IMR-90 (cell line): Measurements from ENCODE around the gene OR2K2. TPM values are rescaled to one million over a fixed set of nuclear protein-coding genes. Genes with fewer than 3 reads are reported as not detected.

Experiments used
- ATAC-seq: fragments of 200-7000 bp; cut with Tn5 transposase; 2 replicates; pipeline ENCODE4 v1.9.1; 2020; ENCODE audit warnings: low read depth, mild to moderate bottlenecking, moderate library complexity
- BruUV-seq: library from RNA; stranded (reverse); fragments of 400-500 nt; replicated peaks from 2 replicates; lab custom pipeline; 2021; lab: Mats Ljungman, UMichigan
- CTCF ChIA-PET: fragments of 300-600 bp; formaldehyde crosslinking; extraction: SDS; loops from one replicate; lab custom pipeline; 2021; ENCODE audit warnings: antibody characterized with exemption; lab: Yijun Ruan, JAX
- POLR2A ChIA-PET: fragments of 300-600 bp; sonication (Branson Sonifier 250); formaldehyde crosslinking; loops from one replicate; lab custom pipeline; 2022; ENCODE audit warnings: antibody characterized with exemption; ENCODE audit not compliant: unreplicated experiment; lab: Charles Lee
- DNase-seq: peaks from one replicate; pipeline ENCODE4 v3.0.0; 2013
- H2AFZ ChIP-seq: replicated peaks from 2 replicates; pipeline ENCODE3; 2013; ENCODE audit warnings: low read length, mild to moderate bottlenecking; ENCODE audit not compliant: poor library complexity
- H2AK5ac ChIP-seq: 2 replicates; pipeline ENCODE4 v1.6.1; 2013; ENCODE audit warnings: low read depth, low read length, inconsistent platforms
- H2AK9ac ChIP-seq: replicated peaks from 2 replicates; pipeline ENCODE3; 2013; ENCODE audit warnings: mild to moderate bottlenecking, low read depth, low read length, moderate library complexity; ENCODE audit not compliant: poor library complexity
- H2BK120ac ChIP-seq: 2 replicates; pipeline ENCODE4 v1.6.1; 2013; ENCODE audit warnings: low read depth, low read length, inconsistent platforms
- H2BK15ac ChIP-seq: 3 replicates; pipeline ENCODE4 v1.6.1; 2013; ENCODE audit warnings: low read depth, low read length, inconsistent platforms
- H2BK20ac ChIP-seq: 2 replicates; pipeline ENCODE4 v1.6.1; 2013; ENCODE audit warnings: low read depth, mild to moderate bottlenecking, inconsistent platforms, low read length, moderate library complexity
- H2BK5ac ChIP-seq: 2 replicates; pipeline ENCODE4 v1.6.1; 2013; ENCODE audit warnings: mild to moderate bottlenecking, low read depth, low read length, inconsistent platforms; ENCODE audit not compliant: poor library complexity, severe bottlenecking
- H3K14ac ChIP-seq: replicated peaks from 2 replicates; pipeline ENCODE4 v1.6.1; 2013; ENCODE audit warnings: low read depth, low read length, inconsistent platforms
- H3K18ac ChIP-seq: 2 replicates; pipeline ENCODE4 v1.6.1; 2013; ENCODE audit warnings: low read depth, low read length, control low read depth
- H3K23ac ChIP-seq: 2 replicates; pipeline ENCODE4 v1.6.1; 2013; ENCODE audit warnings: low read depth, low read length, inconsistent platforms
- H3K27ac ChIP-seq: 2 replicates; pipeline ENCODE4 v1.5.1; 2013; ENCODE audit warnings: mild to moderate bottlenecking, control low read depth, low read length; ENCODE audit not compliant: insufficient read depth
- H3K27me3 ChIP-seq: 2 replicates; pipeline ENCODE4 v1.6.1; 2013; ENCODE audit warnings: low read length; ENCODE audit not compliant: control insufficient read depth, insufficient read depth
- H3K36me3 ChIP-seq: 2 replicates; pipeline ENCODE4 v1.6.1; 2013; ENCODE audit warnings: low read length, mixed read lengths; ENCODE audit not compliant: control insufficient read depth, insufficient read depth
- H3K4ac ChIP-seq: 2 replicates; pipeline ENCODE4 v1.6.1; 2013; ENCODE audit warnings: low read depth, low read length, inconsistent platforms
- H3K4me1 ChIP-seq: 2 replicates; pipeline ENCODE4 v1.6.1; 2013; ENCODE audit warnings: low read length, mixed read lengths; ENCODE audit not compliant: control insufficient read depth, insufficient read depth
- H3K4me2 ChIP-seq: 2 replicates; pipeline ENCODE4 v1.6.1; 2013; ENCODE audit warnings: low read depth, mild to moderate bottlenecking, control low read depth, low read length, moderate library complexity
- H3K4me3 ChIP-seq: 2 replicates; pipeline ENCODE4 v1.5.1; 2013; ENCODE audit warnings: low read depth, mild to moderate bottlenecking, control low read depth, low read length, moderate library complexity; ENCODE audit not compliant: insufficient read depth
- H3K56ac ChIP-seq: 2 replicates; pipeline ENCODE4 v1.6.1; 2013; ENCODE audit warnings: low read length, inconsistent platforms; ENCODE audit not compliant: insufficient read depth; ENCODE audit errors: extremely low read depth
- H3K79me1 ChIP-seq, 2 experiments: 2 replicates each; pipeline ENCODE4 v1.6.1; 2013; ENCODE audit warnings: low read length in 2 of 2, inconsistent platforms in 1 of 2, low read depth in 1 of 2
- H3K9ac ChIP-seq: 2 replicates; pipeline ENCODE4 v1.6.1; 2013; ENCODE audit warnings: low read depth, low read length, control low read depth
- H3K9me1 ChIP-seq: 2 replicates; pipeline ENCODE4 v1.6.1; 2013; ENCODE audit warnings: low read length, inconsistent platforms; ENCODE audit not compliant: insufficient read depth
- H3K9me3 ChIP-seq: 2 replicates; pipeline ENCODE4 v1.6.1; 2013; ENCODE audit warnings: low read length; ENCODE audit not compliant: control insufficient read depth, insufficient read depth
- H4K20me1 ChIP-seq: 2 replicates; pipeline ENCODE4 v1.6.1; 2013; ENCODE audit warnings: low read length, inconsistent platforms; ENCODE audit not compliant: insufficient read depth
- H4K5ac ChIP-seq: 2 replicates; pipeline ENCODE4 v1.6.1; 2013; ENCODE audit warnings: mild to moderate bottlenecking, low read depth, low read length, control low read depth
- H4K8ac ChIP-seq, 2 experiments: 2 replicates each; pipeline ENCODE4 v1.6.1; 2013; ENCODE audit warnings: low read depth in 2 of 2, low read length in 2 of 2, control low read depth in 1 of 2, inconsistent platforms in 1 of 2
- H4K91ac ChIP-seq: 2 replicates; pipeline ENCODE4 v1.6.1; 2013; ENCODE audit warnings: low read depth, low read length, inconsistent platforms; ENCODE audit not compliant: insufficient read depth
- BHLHE40 ChIP-seq: fragments of 150-350 bp; IDR thresholded peaks from 2 replicates; pipeline ENCODE4 v1.6.1; 2016; ENCODE audit warnings: mild to moderate bottlenecking, low read depth, low read length
- MAFK ChIP-seq: IDR thresholded peaks from 2 replicates; pipeline ENCODE4 v1.6.1; 2012; ENCODE audit warnings: low read depth, low read length, improper control_type of control experiment
- WGBS, 2 experiments: methylation state at CpG; one replicate each; pipeline versions ENCODE4 v1.1.5 to v1.1.7; 2013; ENCODE audit warnings: missing lambda C conversion rate in 2 of 2; ENCODE audit not compliant: insufficient read length in 1 of 2; ENCODE audit errors: extremely low coverage in 2 of 2; 5-methylcytosine and 5-hydroxymethylcytosine counted together
- dilution Hi-C: fragments of 300-500 bp; cut with HindIII; formaldehyde crosslinking; loops from one replicate; pipeline ENCODE4 v1.14.3; 2018; ENCODE audit warnings: low sequenced_read_pairs; ENCODE audit not compliant: unreplicated experiment
- in situ Hi-C: fragments of 300-500 bp; cut with MboI; formaldehyde crosslinking; loops from 3 replicates; pipeline ENCODE4 v1.14.3; 2019; ENCODE audit warnings: low sequenced_read_pairs, inconsistent platforms, mixed read lengths
- intact Hi-C: fragments of 100-400 bp; cut with micrococcal nuclease; formaldehyde crosslinking; loops from 2 replicates; pipeline ENCODE4 v1.10.0; 2022
- polyA plus RNA-seq, 3 experiments: library from polyadenylated mRNA; depleted of rRNA; stranded (reverse); fragments of >200 nt; gene quantifications; 2 replicates each; pipeline ENCODE4 v1.2.3, GENCODE V29; 2012; ENCODE audit warnings: low replicate concordance in 1 of 3
- total RNA-seq: library from RNA; depleted of rRNA; stranded (reverse); fragments of >200 nt; gene quantifications from 2 replicates; pipeline ENCODE4 v1.2.3, GENCODE V29; 2012

The OR2K2 gene
- total and polyA plus RNA-seq, 2 of the 4 experiments (the other 2 are of a cell fraction): not detected

DNA sequence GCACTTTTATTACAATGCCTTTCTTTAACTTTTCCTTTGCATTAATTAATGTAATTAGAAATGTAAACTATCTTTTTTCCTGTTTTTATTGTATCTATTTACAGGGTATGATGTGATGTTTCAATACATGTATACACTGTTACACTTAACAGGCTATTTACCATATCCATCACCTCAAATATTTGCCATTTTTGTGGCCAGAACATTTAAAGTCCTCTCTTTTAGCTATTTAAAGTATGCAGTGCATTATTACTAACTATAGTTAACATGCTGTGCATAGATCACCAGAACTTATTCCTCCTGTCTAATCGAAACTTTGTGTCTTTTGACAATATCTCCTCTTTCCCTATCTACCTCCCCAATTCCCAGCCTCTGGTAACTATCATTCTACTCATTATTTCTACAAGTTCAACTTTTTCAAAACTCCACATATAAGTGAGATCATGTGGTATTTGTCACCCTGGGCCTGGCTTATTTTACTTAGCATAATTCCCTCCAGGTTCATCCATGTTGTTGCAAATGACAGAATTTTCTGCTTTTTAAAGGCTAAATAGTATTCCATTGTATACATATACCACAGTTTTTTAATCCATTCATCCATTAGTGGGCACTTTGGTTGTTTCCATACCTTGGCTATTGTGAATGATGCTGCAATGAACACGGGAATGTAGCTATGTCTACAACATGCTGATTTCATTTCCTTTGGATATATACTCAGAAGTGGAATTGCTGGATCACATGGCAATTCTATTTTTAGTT lies 32.8 kb downstream of the OR2K2 start:
- Histone ChIP-seq H3K9ac (no peak overlapping the region), H2BK20ac (peak overlapping the region; percentile 74; the same call in 1 of the 2 replicates), H3K18ac (peak overlapping the region; percentile 91; the same call in 1 of the 2 replicates), H3K36me3 (no peaks in the 10 kb centered on the region), H3K56ac (no peak overlapping the region), H3K4me1 (peaks cover 5% of the 10 kb centered on the region; the same call in 1 of the 2 replicates), H3K4me3 (no peak overlapping the region), H3K9me1 (no peaks in the 10 kb centered on the region), H2AK9ac (no peak overlapping the region), H2AFZ (no peak overlapping the region), H2BK15ac (0 out of 3 replicates have a peak overlapping the region, but pooled peaks have one; percentile 29), H2AK5ac (0 out of 2 replicates have a peak overlapping the region, but pooled peaks have one; percentile 56), H3K4me2 (no peak overlapping the region), H2BK120ac (peak overlapping the region; percentile 69), H4K20me1 (no peaks in the 10 kb centered on the region), H3K27ac (no peak overlapping the region), H3K4ac (peak overlapping the region; percentile 49; the same call in 1 of the 2 replicates), H4K91ac (peak overlapping the region; percentile 22; the same call in 1 of the 2 replicates), H3K14ac (peak overlapping the region; percentile 71), H4K8ac (peak overlapping the region in 1 of 2 experiments; percentile 54; a peak in 1 of 4 replicates), H2BK5ac (peak overlapping the region; percentile 70), H3K79me1 (peaks cover 2 to 12% of the 10 kb centered on the region in 2 experiments; a peak in 3 of 4 replicates), H3K9me3 (no peaks in the 10 kb centered on the region; the same call in 1 of the 2 replicates), H3K27me3 (no peaks in the 10 kb centered on the region), H4K5ac (no peak overlapping the region; the same call in 1 of the 2 replicates), H3K23ac (peak overlapping the region; percentile 73; the same call in 1 of the 2 replicates)
- in situ Hi-C loops (loop anchor here (5.0 kb wide), 2 partner anchors 260 to 660 kb away; partner anchors contain the start of gene LPAR1), dilution Hi-C loops (no loop called here), intact Hi-C loops (loop anchor here (5.0 to 10.0 kb wide), 6 partner anchors 320 to 720 kb away; partner anchors contain the start of gene SVEP1)
- ATAC-seq (no peak), DNase-seq (peak; percentile 20)
- POLR2A ChIA-PET: interaction anchor here (0.6 to 0.7 kb wide), 2 partner anchors 262 to 282 kb away, joined by 3 to 6 read pairs; no protein-coding TSS in a partner anchor
- WGBS, 2 experiments: 83% methylated on average over 1 of the region's 2 CpGs; no CpG with 5 or more reads in 1 of the 2 experiments
- TF ChIP-seq BHLHE40 (no peak), MAFK (no peak)
- no TSS peak for BruUV-seq
- CTCF ChIA-PET: interaction anchor here (0.6 kb wide), 2 partner anchors 9 to 263 kb away, joined by 3 read pairs; no protein-coding TSS in a partner anchor
